Stimulated activated CD8-positive, alpha-beta memory T cell treated with anti-CD3 and anti-CD28 coated beads, Interleukin-15, amount 100 ng/mL, for 1 hour (primary cell): Measurements from ENCODE around the gene CTCF.

ENCODE experiments used
- DNase-seq: peaks from one replicate; pipeline ENCODE4 v3.0.0-alpha.2; 2020; ENCODE audit warnings: low read depth

CTCF gene

GRCh38 chr16:67665598-67665997, 103.3 kb downstream of the CTCF start:
- no peak for DNase-seq

- no peak for DNase-seq
Measured at GRCh38 chr16:67666032-67666551, 103.8 kb downstream of the CTCF start.

GRCh38 chr16:67666559-67667452, 104.5 kb downstream of the CTCF start, which contains the start of the genes C16orf86 and ENKD1:
C16orf86 (plus strand) TSS chr16:67666814; CDS start chr16:67666971, 157 bp downstream.
ENKD1 (minus strand) TSS chr16:67666750; CDS start chr16:67666442, 308 bp downstream.
- DNase-seq, result peak; percentile 65

DNA sequence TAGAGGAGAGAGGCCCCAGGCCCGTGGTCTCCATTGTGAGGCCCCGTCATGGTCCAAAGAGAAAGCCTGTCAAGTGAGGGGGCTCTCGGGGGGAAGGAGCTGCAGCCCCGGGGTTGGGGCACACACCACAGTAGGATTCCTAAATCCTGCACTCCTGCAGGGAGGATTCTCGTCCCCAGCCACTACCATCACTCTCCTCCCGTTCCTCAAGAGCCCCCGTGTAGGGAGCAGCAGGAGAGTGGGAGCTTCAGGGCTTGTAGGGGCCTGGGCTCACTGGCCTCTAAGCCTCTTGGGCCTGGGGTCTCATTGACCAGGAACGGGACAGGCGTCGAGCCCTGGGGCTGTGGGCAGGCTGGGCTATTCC, 105.1 kb downstream of the CTCF start:
- DNase-seq, result no peak

DNA sequence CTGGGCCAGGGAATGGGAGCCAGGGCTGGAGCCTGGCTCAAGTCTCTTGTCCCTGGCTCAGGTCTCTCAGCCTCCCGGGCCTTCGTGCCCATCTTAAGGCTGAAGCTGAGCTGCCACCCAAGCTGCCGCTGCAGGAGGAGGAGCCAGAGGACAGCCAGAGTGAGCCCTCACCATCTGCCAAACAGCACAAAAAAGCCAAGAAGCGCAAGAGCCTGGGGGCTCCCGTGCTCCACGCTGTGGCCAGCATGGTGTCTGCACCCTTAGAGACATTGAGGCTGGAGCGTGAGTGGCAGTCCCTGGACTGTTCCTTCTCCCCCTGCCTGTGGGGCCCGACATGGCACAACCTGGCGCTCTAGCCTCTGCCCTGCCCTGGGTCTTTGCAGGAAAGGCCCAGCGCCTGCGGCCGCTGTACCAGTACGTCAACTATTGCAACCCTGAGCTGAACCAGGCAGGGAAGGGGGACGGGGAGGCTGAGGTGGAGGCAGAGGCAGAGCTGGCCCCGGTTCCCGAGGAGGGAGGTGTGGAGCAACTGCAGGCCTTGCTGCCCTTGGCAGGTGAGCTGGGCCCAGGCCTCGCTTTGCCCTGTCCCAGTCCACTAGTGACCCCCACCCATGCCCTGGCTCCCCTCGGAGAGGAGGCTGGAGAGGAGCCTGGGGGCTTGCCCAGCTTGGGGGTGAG, 105.6 kb downstream of the CTCF start:
- DNase-seq, result peak; percentile 51

DNA sequence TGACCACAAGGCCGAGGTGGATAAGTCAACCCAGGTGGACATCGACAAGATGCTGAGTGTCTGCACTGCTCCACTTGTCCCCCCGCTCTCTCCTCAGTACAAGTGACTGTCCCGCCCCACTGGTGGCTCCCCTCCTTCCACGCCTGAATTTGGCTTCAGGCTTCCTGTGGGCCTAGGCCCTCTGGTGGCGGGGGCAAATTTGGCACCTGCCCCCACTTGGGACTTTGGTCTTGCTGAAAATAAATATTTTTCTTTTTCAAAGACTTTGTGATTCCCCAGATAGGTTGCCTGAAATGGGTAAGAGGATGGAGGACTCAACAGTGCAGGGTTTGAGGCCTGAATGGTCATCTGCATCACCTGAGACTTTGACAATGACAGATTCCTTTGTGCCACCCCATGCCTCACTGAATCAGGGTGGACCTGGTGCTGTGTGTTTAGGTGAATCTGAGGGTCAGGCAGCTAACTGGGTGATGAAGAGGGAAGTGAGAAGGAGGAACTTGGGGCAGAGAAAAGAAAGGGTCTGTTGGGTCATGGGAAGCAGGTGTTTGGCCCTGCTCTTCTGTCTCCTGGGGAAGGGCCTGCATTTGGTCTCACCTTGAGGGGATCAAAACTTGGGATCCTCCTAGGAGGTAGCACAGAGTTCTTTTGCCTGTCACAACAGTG, 106.3 kb downstream of the CTCF start:
- DNase-seq, result no peak

DNA sequence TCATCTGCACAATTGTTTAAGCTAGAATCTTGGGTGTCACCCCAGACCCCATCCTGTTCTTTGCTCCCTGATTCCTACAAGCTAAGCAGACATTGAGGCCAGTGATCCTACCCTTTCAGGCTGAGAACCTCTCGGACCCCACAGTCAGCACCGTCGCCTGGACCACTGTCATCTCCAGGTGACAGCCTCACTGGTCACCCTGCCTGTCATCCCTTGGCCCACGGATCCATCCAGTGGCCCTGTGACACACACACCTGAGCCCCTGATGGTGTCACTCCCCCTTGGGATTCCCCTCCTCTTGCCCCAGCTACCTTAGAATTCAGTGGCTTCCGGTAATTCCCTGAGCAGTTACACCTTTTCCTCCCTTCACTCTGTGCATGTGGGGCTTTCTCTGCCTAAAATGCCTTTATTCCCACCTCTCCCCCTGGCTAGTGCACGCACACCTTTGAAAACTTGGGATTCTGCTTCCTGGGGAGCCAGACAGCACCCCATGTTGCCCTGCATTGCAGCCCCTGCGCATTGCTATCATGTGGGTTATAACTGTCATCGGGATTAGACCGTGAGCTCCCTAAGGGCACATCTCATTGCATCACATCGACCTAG, 107.3 kb downstream of the CTCF start:
- no peak for DNase-seq

- no peak for DNase-seq
Measured at GRCh38 chr16:67672306-67672705, 110.0 kb downstream of the CTCF start.

DNA sequence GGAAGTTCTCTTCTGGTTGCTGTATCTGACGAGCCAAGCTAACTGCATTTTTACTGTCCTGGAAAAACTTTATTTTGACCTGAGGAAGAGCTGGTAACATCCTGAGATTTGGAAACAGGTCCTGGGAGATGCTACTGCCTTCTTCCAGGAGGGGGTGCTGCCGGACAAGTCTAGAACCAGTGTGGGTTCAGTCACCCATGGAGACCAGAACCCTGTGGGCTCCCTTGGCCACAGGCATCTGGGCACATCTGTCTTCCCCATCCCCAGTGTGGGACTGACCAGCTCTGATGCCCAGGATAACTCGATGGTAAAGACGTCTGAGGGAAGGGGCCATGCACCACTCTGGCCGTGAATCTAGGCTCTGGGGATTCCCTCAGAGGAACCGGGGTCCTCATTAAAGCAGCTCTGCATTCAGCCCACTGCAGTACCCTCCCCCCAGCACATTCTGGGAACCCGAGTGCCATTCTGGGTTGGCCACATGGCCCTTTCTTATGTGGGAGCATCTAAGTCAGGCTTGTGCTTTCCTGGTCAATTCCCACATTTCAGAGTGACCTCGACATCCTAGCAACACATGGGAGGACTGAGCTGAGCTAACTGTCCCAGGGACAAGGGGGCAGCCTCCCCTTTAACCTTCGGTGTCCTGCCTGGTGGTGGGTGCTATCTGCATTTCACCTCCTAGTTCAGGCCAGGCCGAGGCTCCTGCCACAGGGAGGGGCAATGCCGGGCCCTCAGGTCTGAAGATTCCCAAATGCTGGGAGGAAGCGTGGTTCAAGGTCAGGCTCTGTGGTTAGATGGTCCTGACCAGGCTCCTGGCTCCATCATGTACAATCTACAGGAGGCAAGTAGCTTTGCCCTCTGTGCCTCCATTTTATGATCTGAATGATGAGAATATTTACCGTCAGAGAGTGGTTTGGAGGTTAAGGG, 110.7 kb downstream of the CTCF start:
- DNase-seq, result no peak

DNA sequence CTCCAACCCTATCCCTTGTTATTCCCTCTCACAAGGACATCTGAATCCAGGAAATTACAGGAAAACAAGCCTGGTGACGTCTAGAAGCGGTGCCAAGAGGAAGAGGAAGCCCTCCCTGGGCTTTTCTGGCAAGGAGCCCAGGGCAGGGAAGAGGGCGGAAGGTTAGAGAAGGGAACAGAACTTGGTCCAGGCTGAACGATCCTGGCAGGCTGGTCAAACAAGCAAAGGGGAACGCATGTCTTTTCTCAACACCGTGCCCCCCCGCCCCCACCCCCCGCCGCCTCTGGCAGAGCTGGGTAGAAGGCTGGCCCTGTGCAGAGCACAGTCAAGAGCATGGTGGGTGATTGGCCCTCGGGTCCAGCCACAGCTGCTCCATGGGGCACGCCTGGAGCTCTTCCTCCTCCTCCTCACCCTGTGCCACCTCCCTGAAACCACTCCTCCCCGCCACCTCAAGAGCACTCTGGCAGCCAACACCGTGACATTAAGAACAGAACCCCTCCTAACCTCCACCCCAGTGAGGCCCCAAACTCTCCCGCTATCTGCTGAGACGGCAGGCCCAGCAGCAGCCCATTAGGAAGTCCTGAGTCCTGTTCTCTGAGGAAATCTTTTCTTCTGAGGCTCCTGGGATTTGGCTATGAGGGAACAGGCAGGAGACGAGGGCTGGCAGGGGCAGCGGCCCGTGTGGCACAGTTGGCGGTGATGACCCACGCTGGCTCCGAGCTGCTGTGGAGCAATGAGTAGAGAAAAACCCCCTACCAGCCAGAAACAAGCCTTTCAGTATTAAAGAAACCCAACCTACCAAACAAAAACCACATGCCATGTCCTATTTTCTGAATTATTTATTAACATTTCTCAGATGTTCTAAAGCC, 111.6 kb downstream of the CTCF start:
- DNase-seq, result no peak

DNA sequence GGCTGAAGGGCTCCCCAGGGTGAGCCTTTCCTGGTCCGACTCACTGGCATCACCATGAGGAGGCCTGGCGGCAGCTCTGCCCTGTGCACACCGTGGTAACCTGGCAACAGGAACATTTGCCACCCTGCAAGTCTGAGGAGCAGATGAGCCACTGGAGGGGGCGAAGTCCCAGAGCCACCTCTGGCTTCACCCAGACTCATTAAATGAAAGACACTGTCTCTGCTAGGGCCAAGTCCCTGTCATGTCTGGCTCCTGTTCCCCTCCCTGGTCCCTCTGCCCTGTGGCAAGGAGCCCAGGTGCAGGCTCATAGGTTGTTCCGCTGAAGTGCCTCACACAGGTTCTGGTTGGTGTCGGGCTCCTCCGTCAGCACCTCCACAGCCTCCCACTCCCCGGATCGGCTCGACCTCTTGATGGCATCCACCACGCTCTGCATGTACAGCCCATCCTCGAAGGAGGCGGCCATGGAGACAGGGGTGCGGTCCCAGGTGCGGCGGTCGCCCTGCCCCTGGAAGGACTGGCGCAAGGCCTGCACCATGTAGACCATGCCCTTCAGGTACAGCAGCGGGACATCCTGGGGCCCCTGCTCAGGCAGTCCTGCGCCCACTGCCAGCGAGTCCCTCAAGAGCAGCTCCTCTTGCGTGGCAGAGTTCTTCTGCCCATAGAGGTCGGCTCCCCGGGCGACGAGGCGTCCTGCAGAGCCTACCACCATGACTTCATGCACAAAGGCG, 112.7 kb downstream of the CTCF start:
- DNase-seq, result no peak

DNA sequence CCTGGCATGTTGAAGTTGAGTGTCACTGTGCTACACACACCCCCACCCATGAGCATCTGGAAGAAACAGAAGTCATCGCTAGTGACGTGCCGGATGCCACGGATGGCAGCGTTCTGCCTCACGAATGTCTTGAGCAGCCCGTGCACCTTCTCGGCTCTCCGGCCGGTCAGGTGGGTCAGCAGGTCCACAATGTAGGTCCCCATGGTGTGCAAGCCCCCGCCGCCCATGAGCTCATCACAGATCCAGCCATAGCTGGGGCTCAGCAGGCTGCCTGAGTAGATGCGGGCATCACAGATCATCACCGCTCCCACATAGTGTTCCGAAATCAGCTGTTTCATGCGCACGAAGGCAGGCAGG, 113.2 kb downstream of the CTCF start:
- no peak for DNase-seq

DNA sequence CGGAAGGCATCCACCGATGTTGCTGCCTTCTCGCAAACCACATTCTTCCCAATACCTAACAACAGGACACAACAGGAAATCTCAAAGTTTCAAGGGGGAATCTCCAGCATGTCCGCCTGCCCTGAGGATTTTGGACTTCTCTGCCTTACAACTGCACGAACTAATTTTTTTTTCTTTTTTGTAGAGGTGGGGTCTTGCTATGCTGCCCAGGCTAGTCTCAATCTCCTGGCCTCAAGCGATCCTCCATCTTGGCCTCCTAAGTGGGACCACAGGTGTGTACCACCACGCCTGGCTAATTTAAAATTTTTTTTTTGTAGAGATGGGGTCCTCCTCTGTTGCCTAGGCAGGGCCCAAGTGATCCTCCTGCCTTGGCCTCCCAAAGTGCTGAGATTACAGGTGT, 113.7 kb downstream of the CTCF start:
- DNase-seq, result no peak

GRCh38 chr16:67676516-67676915, 114.2 kb downstream of the CTCF start:
- no peak for DNase-seq

GRCh38 chr16:67676939-67677338, 114.6 kb downstream of the CTCF start:
- DNase-seq, result no peak

GRCh38 chr16:67677712-67678111, 115.4 kb downstream of the CTCF start:
- no peak for DNase-seq

- DNase-seq, result no peak
Measured at GRCh38 chr16:67678354-67679023, 116.2 kb downstream of the CTCF start.

GRCh38 chr16:67679935-67680897, 117.9 kb downstream of the CTCF start:
- no peak for DNase-seq
